ENCODE results near the gene APPL1. TPM values are rescaled to one million over a fixed set of nuclear protein-coding genes. Genes with fewer than 3 reads are reported as not detected.
A peak's percentile ranks its signal among the peaks of the same experiment; 100 is the strongest.

The APPL1 gene
- total and polyA plus RNA-seq, 2 of the 4 experiments (the other 2 are of a cell fraction), result 9.6 to 46.2 TPM

DNA sequence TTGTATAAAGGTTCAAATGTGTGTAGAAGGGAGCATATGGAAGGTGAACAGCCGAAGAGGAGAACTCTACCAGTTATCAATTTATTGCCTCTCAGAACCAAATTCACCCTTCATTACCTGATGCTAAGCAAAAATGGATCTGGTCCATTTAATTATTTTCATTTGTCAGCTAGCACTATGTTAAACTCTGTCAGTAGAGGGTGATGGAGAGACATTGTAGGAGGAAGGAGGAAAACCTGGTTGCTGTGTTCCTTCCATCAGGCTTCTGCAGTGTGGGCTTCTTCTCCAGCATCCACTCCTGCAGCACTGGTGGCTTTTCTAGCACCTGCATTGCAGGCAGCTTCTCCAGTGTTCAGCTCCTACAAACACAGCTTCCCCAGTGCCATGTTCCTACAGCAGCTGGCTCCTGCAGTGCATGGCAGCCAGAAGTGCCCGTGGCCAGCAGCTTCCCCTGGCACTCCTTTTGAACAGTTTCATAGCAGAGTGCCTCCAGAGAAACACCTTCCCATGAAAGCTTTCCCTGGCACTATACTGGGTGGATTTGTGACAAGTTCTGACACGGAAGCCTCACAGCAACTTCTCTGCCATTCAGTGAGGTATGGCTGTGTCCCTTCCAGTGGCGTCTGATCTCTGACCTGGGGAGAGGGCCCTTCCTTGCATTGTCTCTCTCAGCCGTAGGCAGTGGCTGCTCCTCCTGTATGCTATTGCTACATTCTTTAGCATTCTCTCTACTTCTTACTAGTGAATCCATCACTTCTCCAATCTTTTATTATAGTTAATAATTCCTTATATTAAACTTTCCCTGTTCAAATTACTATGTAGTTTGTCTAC lies 47.7 kb upstream of the APPL1 start:
- H3K4ac ChIP-seq (ENCODE audit: low read depth, low read length), result no peak overlapping the region
- no peak overlapping the region for H2BK15ac ChIP-seq (ENCODE audit: low read depth, low read length)
- H4K5ac ChIP-seq (ENCODE audit: low read depth, low read length), result no peak overlapping the region
- H3K56ac ChIP-seq (ENCODE audit: extremely low read depth, insufficient read depth, low read length), result no peak overlapping the region
- no peak overlapping the region for H3K23ac ChIP-seq (ENCODE audit: low read depth, low read length)
- no peaks in the 10 kb centered on the region for H3K79me1 ChIP-seq (ENCODE audit: low read depth in 1 of 2, low read length in 2 of 2)
- H3K9ac ChIP-seq (ENCODE audit: low read depth, low read length), result no peak overlapping the region
- no peak overlapping the region for H2BK120ac ChIP-seq (ENCODE audit: low read depth, low read length)
- H4K91ac ChIP-seq (ENCODE audit: insufficient read depth, low read depth, low read length), result no peak overlapping the region
- H3K9me1 ChIP-seq (ENCODE audit: insufficient read depth, low read length), result no peaks in the 10 kb centered on the region
- CTCF ChIA-PET, result interaction anchor here (0.9 to 1.5 kb wide), 2 partner anchors 12 to 762 kb away, joined by 3 to 4 read pairs; no protein-coding TSS in a partner anchor
- dilution Hi-C loops (cut with HindIII; ENCODE audit: low sequenced_read_pairs, unreplicated experiment), result no loop called here
- BruUV-seq (replicated peaks), result no TSS peak
- peak; percentile 69; the same call in 1 of the 2 replicates for ATAC-seq (ENCODE audit: low read depth)
- in situ Hi-C loops (cut with MboI; ENCODE audit: low sequenced_read_pairs), result no loop called here
- H3K36me3 ChIP-seq (ENCODE audit: control insufficient read depth, insufficient read depth, low read length), result no peaks in the 10 kb centered on the region
- H3K18ac ChIP-seq (ENCODE audit: low read depth, low read length), result no peak overlapping the region
- TF ChIP-seq, protein P1, sequence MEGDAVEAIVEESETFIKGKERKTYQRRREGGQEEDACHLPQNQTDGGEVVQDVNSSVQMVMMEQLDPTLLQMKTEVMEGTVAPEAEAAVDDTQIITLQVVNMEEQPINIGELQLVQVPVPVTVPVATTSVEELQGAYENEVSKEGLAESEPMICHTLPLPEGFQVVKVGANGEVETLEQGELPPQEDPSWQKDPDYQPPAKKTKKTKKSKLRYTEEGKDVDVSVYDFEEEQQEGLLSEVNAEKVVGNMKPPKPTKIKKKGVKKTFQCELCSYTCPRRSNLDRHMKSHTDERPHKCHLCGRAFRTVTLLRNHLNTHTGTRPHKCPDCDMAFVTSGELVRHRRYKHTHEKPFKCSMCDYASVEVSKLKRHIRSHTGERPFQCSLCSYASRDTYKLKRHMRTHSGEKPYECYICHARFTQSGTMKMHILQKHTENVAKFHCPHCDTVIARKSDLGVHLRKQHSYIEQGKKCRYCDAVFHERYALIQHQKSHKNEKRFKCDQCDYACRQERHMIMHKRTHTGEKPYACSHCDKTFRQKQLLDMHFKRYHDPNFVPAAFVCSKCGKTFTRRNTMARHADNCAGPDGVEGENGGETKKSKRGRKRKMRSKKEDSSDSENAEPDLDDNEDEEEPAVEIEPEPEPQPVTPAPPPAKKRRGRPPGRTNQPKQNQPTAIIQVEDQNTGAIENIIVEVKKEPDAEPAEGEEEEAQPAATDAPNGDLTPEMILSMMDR (conservative IDR thresholded peaks at IDR 0.05; ENCODE audit: low read depth, low read length), result peak; percentile 44
- TF ChIP-seq RAD21 (IDR thresholded peaks at IDR 0.05; ENCODE audit: low read length) (peak; percentile 50), MAFK (IDR thresholded peaks at IDR 0.05; ENCODE audit: low read depth, low read length) (no peak)
- no peaks in the 10 kb centered on the region for H3K9me3 ChIP-seq (ENCODE audit: control insufficient read depth, insufficient read depth, low read length)
- H2AFZ ChIP-seq (replicated peaks; ENCODE audit: low read length, poor library complexity), result no peak overlapping the region
- H2AK9ac ChIP-seq (replicated peaks; ENCODE audit: low read depth, low read length, poor library complexity), result no peak overlapping the region
- peak; percentile 26 for DNase-seq
- intact Hi-C loops (cut with micrococcal nuclease), result loop anchor here (10.0 kb wide), 1 partner anchor 255 kb away; no protein-coding TSS in a partner anchor
- H3K27ac ChIP-seq (ENCODE audit: insufficient read depth, low read length), result no peak overlapping the region
- no peak overlapping the region for H2BK5ac ChIP-seq (ENCODE audit: low read depth, low read length, poor library complexity, severe bottlenecking)
- H2BK20ac ChIP-seq (ENCODE audit: low read depth, low read length), result no peak overlapping the region
- H4K20me1 ChIP-seq (ENCODE audit: insufficient read depth, low read length), result no peaks in the 10 kb centered on the region
- H3K14ac ChIP-seq (replicated peaks; ENCODE audit: low read depth, low read length), result no peak overlapping the region
- no peak overlapping the region for H3K4me3 ChIP-seq (ENCODE audit: insufficient read depth, low read depth, low read length)
- WGBS, 2 experiments (ENCODE audit: extremely low coverage in 2 of 2, insufficient read length in 1 of 2), result 100% methylated on average over 1 of the region's 5 CpGs; no CpG with 5 or more reads in 1 of the 2 experiments
- no peak overlapping the region for H3K4me2 ChIP-seq (ENCODE audit: low read depth, low read length)
- no peak overlapping the region for H2AK5ac ChIP-seq (ENCODE audit: low read depth, low read length)
- no peaks in the 10 kb centered on the region for H3K4me1 ChIP-seq (ENCODE audit: control insufficient read depth, insufficient read depth, low read length)
- POLR2A ChIA-PET (ENCODE audit: unreplicated experiment), result no interaction called here
- H4K8ac ChIP-seq (ENCODE audit: low read depth in 2 of 2, low read length in 2 of 2), result no peak overlapping the region
- peaks cover 15% of the 10 kb centered on the region for H3K27me3 ChIP-seq (ENCODE audit: control insufficient read depth, insufficient read depth, low read length)

Data from IMR-90 (cell line).